ENCODE results near the gene TBL3.

GRCh38 chr16:1929578-1930337 lies 42.1 kb upstream of the TBL3 start:
- TF ChIP-seq CTCF (IDR thresholded peaks at IDR 0.05) = peak; percentile 99
- TF ChIP-seq ZFX (IDR thresholded peaks at IDR 0.05; ENCODE audit: borderline replicate concordance) = no peak
